HG03469 (cell line): ENCODE data around the gene NACC2.
A peak's percentile ranks its signal among the peaks of the same experiment; 100 is the strongest.

Experiments used
- ATAC-seq: cut with Tn5 transposase; IDR thresholded peaks from one replicate; pipeline ENCODE4 v1.9.1; 2021; ENCODE audit warnings: mild to moderate bottlenecking, moderate library complexity, moderate number of reproducible peaks; ENCODE audit not compliant: unreplicated experiment

The NACC2 gene

GRCh38 chr9:136129176-136129575 lies 34.1 kb upstream of the NACC2 start:
- no peak for ATAC-seq

- ATAC-seq, result no peak
Observed at GRCh38 chr9:136128436-136128835, 33.3 kb upstream of the NACC2 start.

GRCh38 chr9:136127313-136127712 lies 32.2 kb upstream of the NACC2 start:
- no peak for ATAC-seq

- ATAC-seq, result no peak
Observed at GRCh38 chr9:136124976-136125692, 30.0 kb upstream of the NACC2 start.

DNA sequence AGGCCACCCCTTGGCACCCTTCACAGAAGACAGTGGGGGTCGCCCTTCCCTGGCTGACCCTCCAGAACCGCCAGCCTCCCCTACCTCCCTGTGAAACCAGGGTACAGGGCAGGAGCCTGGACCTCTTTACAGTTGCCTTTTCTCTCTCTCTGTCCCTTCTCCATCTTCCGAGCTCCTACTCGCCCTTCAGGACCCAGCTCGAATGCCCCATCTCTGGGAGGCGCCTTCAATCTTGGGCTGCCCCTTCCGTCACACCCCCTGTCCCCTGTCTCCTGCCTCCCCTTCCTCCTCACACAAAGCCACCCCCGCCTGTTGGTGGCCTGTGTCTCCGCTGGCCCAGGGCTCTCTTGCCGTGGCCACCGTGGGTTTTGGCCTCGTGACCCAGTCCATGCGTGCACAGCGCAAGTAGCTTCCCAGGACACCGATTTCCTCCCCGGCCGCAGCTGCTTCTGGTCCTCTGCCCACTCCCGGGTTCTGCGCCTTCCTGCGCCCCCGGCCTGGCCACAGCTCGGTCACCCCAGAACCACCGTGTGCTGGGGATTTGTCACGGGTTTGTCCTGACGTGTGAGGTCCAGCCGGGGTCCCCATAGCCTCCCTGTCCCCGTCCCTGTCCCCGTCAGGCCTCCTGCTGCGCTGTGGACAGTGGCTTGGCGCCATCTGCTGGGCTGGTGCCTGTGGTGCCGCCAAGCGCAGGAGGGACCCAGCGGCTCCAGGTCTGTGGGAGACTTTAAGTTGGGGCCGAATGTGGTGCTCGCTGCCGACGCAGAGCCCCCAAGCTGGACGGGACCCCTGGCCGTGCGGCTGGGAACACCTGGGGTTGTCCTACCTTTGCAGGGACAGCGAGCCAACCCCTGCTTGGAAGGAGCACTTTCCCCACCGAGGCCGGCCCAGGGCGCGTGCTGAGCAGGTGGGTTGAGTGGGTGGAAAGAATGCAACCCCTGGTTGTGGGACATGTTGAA lies 27.6 kb upstream of the NACC2 start:
- no peak for ATAC-seq

- ATAC-seq, result no peak
Observed at GRCh38 chr9:136121801-136122200, 26.7 kb upstream of the NACC2 start.

- no peak for ATAC-seq
Observed at GRCh38 chr9:136120438-136120844, 25.4 kb upstream of the NACC2 start.

DNA sequence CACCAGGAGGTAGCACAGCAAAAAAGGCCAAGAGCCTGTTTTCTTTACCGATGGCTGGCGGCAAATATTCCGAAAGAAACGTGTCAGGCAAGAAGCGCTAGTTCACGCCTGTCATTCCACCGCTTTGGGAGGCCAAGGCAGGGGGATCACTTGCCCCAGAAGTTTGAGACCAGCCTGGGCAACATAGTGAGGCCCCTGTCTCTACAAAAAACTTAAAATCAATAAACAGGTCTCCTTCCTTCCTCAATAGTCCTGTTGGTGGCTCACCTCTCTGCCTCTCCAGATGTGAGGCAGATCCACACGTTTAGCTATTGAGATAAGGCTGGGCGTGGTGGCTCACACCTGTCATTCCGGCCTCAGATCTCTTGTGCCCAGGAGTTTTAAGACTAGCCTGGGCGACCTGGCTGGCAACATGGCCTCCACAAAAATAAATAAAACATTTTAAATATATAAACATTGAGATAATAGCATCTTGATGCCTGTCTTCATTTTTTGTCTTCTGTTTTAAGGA lies 24.8 kb upstream of the NACC2 start:
- ATAC-seq, result no peak

- ATAC-seq, result no peak
Observed at GRCh38 chr9:136119061-136119882, 24.2 kb upstream of the NACC2 start.

- ATAC-seq, result peak; percentile 59
Observed at GRCh38 chr9:136118320-136119060, 23.4 kb upstream of the NACC2 start, which contains the start of gene TMEM250. TMEM250 (minus strand) TSS chr9:136118875; CDS start chr9:136116900, 1,975 bp downstream.

DNA sequence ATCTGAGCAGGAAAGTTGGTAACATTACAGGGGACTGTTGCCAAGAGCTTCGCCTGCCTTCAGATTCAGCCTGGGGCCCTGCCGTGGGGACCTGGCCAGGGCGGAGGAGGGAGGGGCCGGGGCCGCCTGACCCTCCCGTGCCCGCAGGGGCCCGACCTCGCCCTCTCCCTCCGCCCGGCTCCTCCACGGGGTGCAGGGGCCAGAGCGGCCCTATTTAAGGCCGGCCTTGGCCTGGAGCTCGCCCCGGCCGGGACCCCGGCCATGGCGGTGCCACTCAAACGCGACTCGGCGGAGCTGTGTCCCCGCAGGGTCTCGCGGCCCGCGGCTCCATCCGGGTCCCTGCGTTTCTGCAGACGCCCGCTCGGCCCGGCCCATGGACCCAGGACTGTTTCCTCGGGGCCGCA lies 22.8 kb upstream of the NACC2 start:
- no peak for ATAC-seq

DNA sequence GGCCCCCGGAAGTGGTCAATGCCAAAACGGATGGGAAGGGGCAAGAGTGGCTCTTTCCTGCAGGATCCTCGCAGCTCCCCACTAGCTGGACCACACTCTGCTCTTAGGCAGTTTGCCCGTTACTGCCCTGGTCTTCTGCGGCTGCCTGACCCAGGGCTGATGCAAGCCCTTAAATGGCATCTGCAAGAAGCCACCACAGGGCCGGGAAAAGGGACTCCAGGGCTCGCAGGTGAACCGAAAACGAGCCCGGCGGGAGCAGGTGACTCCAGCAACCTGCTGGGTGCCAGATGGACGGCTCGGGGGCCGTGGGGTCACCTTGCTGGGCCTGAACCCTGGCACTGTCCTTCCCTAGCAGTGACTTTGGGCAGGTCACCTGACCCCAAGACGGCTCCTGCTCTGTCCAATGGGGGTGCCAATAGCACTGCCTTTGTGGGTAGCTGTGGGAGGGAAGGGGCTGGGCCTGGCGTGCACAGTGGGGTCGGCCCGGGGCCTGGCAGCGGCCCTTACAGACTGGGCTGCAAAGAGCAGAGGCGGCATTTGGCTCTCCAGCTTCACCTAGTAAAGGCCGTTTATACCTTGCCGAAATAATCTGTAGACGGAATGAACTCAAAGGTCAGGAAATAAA lies 22.3 kb upstream of the NACC2 start:
- ATAC-seq, result no peak

- ATAC-seq, result no peak
Observed at GRCh38 chr9:136116360-136117098, 21.4 kb upstream of the NACC2 start.

DNA sequence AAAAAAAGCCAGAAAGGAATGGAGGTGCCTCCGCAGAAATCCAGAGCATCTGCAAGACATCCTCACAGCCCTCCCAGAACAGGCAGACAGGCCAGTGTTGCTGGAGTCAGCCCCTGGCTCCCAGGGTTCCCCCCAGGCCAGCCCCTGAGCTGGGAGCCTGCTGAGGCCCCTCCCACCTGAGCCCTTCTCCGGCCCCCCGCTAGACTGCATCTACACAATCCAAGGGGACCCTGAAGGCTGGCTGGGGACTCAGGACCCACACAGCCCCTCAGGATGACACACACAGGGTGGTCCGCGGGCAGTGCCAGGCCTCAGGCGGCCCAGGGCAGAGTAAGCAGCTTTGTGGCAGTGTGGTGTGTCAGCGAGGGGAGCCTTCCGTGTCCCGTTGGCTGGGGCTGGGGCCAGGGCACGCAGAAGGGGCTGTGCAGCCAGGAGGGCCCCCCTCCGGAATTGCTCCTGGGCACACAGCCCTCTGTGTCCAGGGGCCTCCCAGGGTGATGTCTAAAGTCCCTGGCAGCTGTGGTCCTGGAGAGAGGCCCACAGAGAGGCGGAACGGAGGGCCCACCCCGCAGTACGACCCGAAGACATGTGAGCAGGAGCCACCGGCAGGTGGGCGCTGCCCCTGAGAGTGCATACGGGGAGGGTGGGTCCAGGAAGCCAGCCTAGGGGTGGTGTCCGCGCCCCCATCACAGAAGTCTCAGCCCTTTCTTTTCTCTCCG lies 20.7 kb upstream of the NACC2 start:
- no peak for ATAC-seq

- no peak for ATAC-seq
Observed at GRCh38 chr9:136115206-136115605, 20.1 kb upstream of the NACC2 start.

GRCh38 chr9:136114610-136115009 lies 19.5 kb upstream of the NACC2 start:
- ATAC-seq, result no peak

DNA sequence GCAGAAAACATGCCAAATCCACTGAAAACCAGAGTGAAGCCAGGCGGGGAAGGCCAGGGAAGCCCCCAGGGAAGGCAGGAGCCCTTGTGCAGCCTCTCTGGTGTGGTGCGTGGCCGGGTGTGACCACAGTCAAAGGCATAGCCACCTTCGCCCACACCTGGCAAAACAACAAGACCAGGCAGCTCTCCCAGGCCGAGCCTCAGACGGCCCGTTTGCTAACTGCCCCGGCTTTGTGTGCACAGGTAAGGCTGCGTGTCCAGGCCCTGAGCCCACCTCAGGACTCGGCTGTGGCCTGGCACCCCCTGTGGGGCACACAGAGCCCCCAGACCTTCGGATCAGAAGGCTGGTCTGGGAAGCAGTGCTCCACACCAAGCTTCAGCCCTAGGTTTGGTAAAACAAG lies 17.5 kb upstream of the NACC2 start:
- no peak for ATAC-seq

GRCh38 chr9:136111910-136112309 lies 16.8 kb upstream of the NACC2 start:
- ATAC-seq, result no peak
